ENCODE data around the gene DDX18. TPM values are rescaled to one million over a fixed set of nuclear protein-coding genes. Genes with fewer than 3 reads are reported as not detected.

DDX18 gene
- total and polyA plus RNA-seq, 2 of the 4 experiments (the other 2 are of a cell fraction) = 34.6 to 69.9 TPM

- Histone ChIP-seq H2BK120ac (ENCODE audit: low read depth, low read length) (no peak overlapping the region), H3K56ac (ENCODE audit: extremely low read depth, insufficient read depth, low read length) (no peak overlapping the region), H3K4me1 (ENCODE audit: control insufficient read depth, insufficient read depth, low read length) (peaks cover 3% of the 10 kb centered on the region; the same call in 1 of the 2 replicates), H3K4ac (ENCODE audit: low read depth, low read length) (no peak overlapping the region), H2AFZ (replicated peaks; ENCODE audit: low read length, poor library complexity) (no peak overlapping the region), H3K27ac (ENCODE audit: insufficient read depth, low read length) (no peak overlapping the region), H2BK5ac (ENCODE audit: low read depth, low read length, poor library complexity, severe bottlenecking) (no peak overlapping the region), H3K36me3 (ENCODE audit: control insufficient read depth, insufficient read depth, low read length) (no peaks in the 10 kb centered on the region), H2BK15ac (ENCODE audit: low read depth, low read length) (no peak overlapping the region), H2BK20ac (ENCODE audit: low read depth, low read length) (no peak overlapping the region), H4K5ac (ENCODE audit: low read depth, low read length) (no peak overlapping the region), H4K20me1 (ENCODE audit: insufficient read depth, low read length) (no peaks in the 10 kb centered on the region), H3K4me2 (ENCODE audit: low read depth, low read length) (no peak overlapping the region), H2AK5ac (ENCODE audit: low read depth, low read length) (no peak overlapping the region), H3K27me3 (ENCODE audit: control insufficient read depth, insufficient read depth, low read length) (peaks cover 18% of the 10 kb centered on the region), H3K9ac (ENCODE audit: low read depth, low read length) (no peak overlapping the region), H3K14ac (replicated peaks; ENCODE audit: low read depth, low read length) (no peak overlapping the region), H2AK9ac (replicated peaks; ENCODE audit: low read depth, low read length, poor library complexity) (no peak overlapping the region), H3K79me1 (ENCODE audit: low read depth in 1 of 2, low read length in 2 of 2) (no peaks in the 10 kb centered on the region), H4K8ac (ENCODE audit: low read depth in 2 of 2, low read length in 2 of 2) (no peak overlapping the region), H3K4me3 (ENCODE audit: insufficient read depth, low read depth, low read length) (no peak overlapping the region), H3K23ac (ENCODE audit: low read depth, low read length) (no peak overlapping the region), H3K9me1 (ENCODE audit: insufficient read depth, low read length) (peaks cover 8% of the 10 kb centered on the region; the same call in 1 of the 2 replicates), H3K18ac (ENCODE audit: low read depth, low read length) (no peak overlapping the region), H3K9me3 (ENCODE audit: control insufficient read depth, insufficient read depth, low read length) (no peaks in the 10 kb centered on the region), H4K91ac (ENCODE audit: insufficient read depth, low read depth, low read length) (no peak overlapping the region)
- 83% methylated on average over 4 of the region's 8 CpGs; no CpG with 5 or more reads in 1 of the 2 experiments for WGBS, 2 experiments (ENCODE audit: extremely low coverage in 2 of 2, insufficient read length in 1 of 2)
- ChIA-PET POLR2A (ENCODE audit: unreplicated experiment) (no interaction called here), CTCF (interaction anchor here (0.9 kb wide), 1 partner anchor 11 kb away, joined by 3 read pairs; no protein-coding TSS in a partner anchor)
- ATAC-seq (ENCODE audit: low read depth) (no peak), DNase-seq (no peak)
- in situ Hi-C loops (cut with MboI; ENCODE audit: low sequenced_read_pairs) (no loop called here), intact Hi-C loops (cut with micrococcal nuclease) (no loop called here), dilution Hi-C loops (cut with HindIII; ENCODE audit: low sequenced_read_pairs, unreplicated experiment) (no loop called here)
- BruUV-seq (replicated peaks) = no TSS peak
- TF ChIP-seq RAD21 (IDR thresholded peaks at IDR 0.05; ENCODE audit: low read length) (no peak), CHD1 (IDR thresholded peaks at IDR 0.05; ENCODE audit: low read depth, low read length) (no peak), NFE2L2 (IDR thresholded peaks at IDR 0.05; ENCODE audit: low read depth, low read length) (no peak)
Measured at GRCh38 chr2:117853873-117854272, 39.4 kb downstream of the DDX18 start.
